ENCODE data around the gene CLCN7.

Gene CLCN7

GRCh38 chr16:1457489-1458245, 17.2 kb downstream of the CLCN7 start:
- DNase-seq (ENCODE audit: low spot score) = no peak
- TF ChIP-seq CTCF (IDR thresholded peaks at IDR 0.05; ENCODE audit: extremely low read depth, insufficient read depth, missing control alignments) = no peak
- in situ Hi-C loops (cut with MboI; ENCODE audit: low pct_unique_long_range_greater_than_20kb, low sequenced_read_pairs, unreplicated experiment) = no loop called here

- no peak for TF ChIP-seq CTCF (IDR thresholded peaks at IDR 0.05; ENCODE audit: extremely low read depth, insufficient read depth, missing control alignments)
- in situ Hi-C loops (cut with MboI; ENCODE audit: low pct_unique_long_range_greater_than_20kb, low sequenced_read_pairs, unreplicated experiment) = no loop called here
- no peak for DNase-seq (ENCODE audit: low spot score)
Measured at GRCh38 chr16:1456951-1457350, 17.9 kb downstream of the CLCN7 start.

- no peak for DNase-seq (ENCODE audit: low spot score)
- in situ Hi-C loops (cut with MboI; ENCODE audit: low pct_unique_long_range_greater_than_20kb, low sequenced_read_pairs, unreplicated experiment) = no loop called here
- TF ChIP-seq CTCF (IDR thresholded peaks at IDR 0.05; ENCODE audit: extremely low read depth, insufficient read depth, missing control alignments) = no peak
Measured at GRCh38 chr16:1455190-1456171, 19.3 kb downstream of the CLCN7 start.

GRCh38 chr16:1454561-1454960, 20.3 kb downstream of the CLCN7 start:
- in situ Hi-C loops (cut with MboI; ENCODE audit: low pct_unique_long_range_greater_than_20kb, low sequenced_read_pairs, unreplicated experiment) = no loop called here

GRCh38 chr16:1453316-1453715, 21.5 kb downstream of the CLCN7 start:
- DNase-seq (ENCODE audit: low spot score) = no peak
- in situ Hi-C loops (cut with MboI; ENCODE audit: low pct_unique_long_range_greater_than_20kb, low sequenced_read_pairs, unreplicated experiment) = no loop called here
- TF ChIP-seq CTCF (IDR thresholded peaks at IDR 0.05; ENCODE audit: extremely low read depth, insufficient read depth, missing control alignments) = no peak

More at GRCh38 chr16:1454561-1454960, 20.3 kb downstream of the CLCN7 start:
- TF ChIP-seq CTCF (IDR thresholded peaks at IDR 0.05; ENCODE audit: extremely low read depth, insufficient read depth, missing control alignments) = no peak
- DNase-seq (ENCODE audit: low spot score) = no peak

- no peak for TF ChIP-seq CTCF (IDR thresholded peaks at IDR 0.05; ENCODE audit: extremely low read depth, insufficient read depth, missing control alignments)
- DNase-seq (ENCODE audit: low spot score) = no peak
- in situ Hi-C loops (cut with MboI; ENCODE audit: low pct_unique_long_range_greater_than_20kb, low sequenced_read_pairs, unreplicated experiment) = no loop called here
Measured at GRCh38 chr16:1452530-1452929, 22.3 kb downstream of the CLCN7 start.
